GM21576 (cell line): ENCODE results near the gene C10orf143.
A peak's percentile ranks its signal among the peaks of the same experiment; 100 is the strongest.
"Not testable (repeated sequence)": the region's sequence is repeated elsewhere in the genome, so short reads cannot be mapped to it uniquely, and the experiment has no call there.

Source experiments
- ATAC-seq: cut with Tn5 transposase; IDR thresholded peaks from one replicate; pipeline ENCODE4 v1.9.1; 2021; ENCODE audit warnings: mild to moderate bottlenecking, moderate library complexity; ENCODE audit not compliant: unreplicated experiment

Gene C10orf143

GRCh38 chr10:130110246-130111112, at the start of gene C10orf143:
Gene C10orf143 (minus strand): TSS chr10:130110830. CDS start chr10:130110772, 58 bp downstream.
- peak; percentile 80 for ATAC-seq

DNA sequence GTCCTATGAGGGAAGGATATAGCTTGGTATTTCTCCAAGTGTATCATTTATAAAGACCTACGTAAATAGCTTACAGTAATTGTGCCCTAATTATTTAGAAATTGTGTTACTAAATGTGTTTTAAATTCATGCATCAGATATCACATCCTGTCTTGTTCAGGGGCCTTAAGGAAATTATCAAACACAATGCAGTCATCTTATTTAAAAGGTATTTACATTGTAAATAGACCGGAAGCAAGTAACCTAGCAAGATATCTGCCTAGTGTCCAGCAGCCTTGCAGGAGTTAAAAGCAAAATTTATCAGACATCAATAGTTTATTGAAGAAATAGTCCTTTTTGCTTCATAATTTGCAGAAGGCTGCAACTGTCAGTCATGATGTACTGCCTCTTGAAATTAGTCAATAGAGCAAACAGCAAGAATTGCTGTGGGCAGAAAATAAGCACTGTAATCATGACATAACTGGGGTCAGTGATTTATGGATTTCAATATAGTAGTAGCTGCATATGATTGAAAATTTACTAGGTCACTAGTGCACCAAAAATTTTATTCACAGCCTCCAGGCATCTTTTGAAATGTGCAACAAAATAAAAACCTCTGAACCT, 48.7 kb upstream of the C10orf143 start:
- no peak for ATAC-seq

DNA sequence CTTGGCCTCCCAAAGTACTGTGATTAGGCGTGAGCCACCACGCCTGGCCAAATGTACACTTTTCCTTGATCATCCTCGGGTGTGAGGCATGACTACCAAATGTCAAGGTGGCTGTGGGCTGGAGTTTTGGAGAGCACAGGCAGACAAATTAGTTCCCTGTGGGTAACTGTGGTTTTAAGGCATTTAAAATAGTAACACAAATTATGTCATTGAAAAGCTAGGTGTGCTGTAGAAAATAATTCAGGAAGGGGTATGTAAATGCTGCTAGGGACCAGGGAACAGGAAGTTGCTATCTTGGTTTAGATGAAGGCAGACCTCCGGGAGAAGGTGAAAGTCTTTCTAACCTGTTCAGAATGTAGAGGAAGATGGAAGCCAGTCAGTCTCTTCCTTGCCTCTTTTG, 35.4 kb upstream of the C10orf143 start:
- ATAC-seq = no peak

- peak; percentile 87 for ATAC-seq
Observed at GRCh38 chr10:130141878-130142277, 31.2 kb upstream of the C10orf143 start.

DNA sequence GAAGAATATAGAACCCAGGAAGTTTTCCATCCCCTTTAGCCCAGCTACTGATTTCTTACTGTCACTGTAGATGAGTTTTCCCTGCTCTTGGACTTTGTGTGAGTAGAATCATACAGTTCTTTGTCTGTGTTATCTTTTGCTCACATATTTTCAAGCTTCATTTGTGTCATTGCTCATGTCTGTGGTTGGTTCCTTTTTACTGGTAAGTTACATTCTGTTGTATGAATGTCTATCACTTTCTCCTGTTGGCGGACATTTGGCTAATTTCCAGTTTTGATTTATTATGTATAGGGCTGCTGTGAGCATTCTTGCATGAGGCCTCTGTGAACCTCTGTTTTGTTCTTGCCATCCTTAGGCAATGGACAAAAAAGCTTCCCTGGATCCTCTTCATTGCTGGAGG, 30.8 kb upstream of the C10orf143 start:
- peak; percentile 30 for ATAC-seq

- ATAC-seq = no peak
Observed at GRCh38 chr10:130141038-130141437, 30.4 kb upstream of the C10orf143 start.

GRCh38 chr10:130140425-130140824, 29.8 kb upstream of the C10orf143 start:
- ATAC-seq = peak; percentile 19

GRCh38 chr10:130138479-130138866, 27.8 kb upstream of the C10orf143 start:
- no peak for ATAC-seq

DNA sequence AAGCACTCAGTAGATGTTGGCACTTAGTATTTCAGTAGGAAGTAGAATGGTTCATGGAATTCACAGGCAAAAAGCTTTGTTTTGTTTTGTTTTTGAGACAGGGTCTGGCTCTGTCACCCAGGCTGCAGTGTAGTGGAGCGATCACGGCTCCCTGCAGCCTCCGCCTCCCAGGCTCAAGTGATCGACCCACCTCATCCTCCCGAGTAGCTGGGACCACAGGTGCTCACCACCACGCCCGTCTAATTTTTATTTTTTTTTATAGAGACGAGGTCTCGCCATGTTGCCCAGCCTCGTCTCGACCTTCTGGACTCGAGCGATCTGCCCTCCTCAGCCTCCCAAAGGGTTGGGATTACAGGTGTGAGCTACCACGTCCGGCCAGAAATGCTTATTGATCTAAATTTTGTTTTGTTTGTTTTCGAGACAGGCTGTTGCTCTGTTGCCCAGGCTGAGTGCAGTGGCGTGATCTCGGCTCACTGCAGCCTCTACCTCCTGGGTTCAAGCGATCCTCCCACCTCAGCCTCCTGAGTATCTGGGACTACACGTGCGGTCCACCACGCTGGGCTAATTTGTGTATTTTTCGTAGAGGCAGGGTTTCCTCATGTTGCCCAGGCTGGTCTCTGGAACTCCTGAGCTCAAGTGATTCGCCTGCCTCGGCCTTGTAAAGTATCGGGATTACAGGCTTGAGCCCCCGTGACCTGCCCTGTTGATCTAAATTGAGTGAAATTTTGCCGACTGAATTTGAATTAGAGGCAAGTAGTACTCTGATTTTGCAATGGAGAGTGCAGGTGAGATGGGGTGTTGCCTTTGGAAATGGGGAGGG, 27.2 kb upstream of the C10orf143 start:
- no peak for ATAC-seq

DNA sequence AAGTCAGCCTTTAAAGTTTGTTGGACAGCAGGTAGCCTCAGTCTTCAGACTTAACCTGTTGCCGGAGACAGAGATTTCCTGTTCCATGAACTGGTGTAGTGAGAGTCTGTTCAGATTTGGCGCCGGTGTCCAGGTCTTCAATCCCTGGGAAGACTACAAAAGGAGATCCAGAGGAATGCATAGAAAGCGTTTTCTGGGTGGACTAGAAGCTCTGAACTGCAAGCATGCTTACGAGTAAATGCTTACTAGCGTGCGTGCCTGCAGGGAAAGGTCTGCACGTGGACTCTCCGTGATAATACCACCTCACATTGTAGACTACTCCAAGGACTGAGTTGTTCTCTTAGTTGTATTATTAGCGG, 26.4 kb upstream of the C10orf143 start:
- no peak for ATAC-seq

GRCh38 chr10:130136226-130137089, 25.8 kb upstream of the C10orf143 start, which contains the start of gene GLRX3:
Gene GLRX3 (plus strand): TSS chr10:130136391. CDS start chr10:130136421, 30 bp downstream.
- ATAC-seq = peak; percentile 78

DNA sequence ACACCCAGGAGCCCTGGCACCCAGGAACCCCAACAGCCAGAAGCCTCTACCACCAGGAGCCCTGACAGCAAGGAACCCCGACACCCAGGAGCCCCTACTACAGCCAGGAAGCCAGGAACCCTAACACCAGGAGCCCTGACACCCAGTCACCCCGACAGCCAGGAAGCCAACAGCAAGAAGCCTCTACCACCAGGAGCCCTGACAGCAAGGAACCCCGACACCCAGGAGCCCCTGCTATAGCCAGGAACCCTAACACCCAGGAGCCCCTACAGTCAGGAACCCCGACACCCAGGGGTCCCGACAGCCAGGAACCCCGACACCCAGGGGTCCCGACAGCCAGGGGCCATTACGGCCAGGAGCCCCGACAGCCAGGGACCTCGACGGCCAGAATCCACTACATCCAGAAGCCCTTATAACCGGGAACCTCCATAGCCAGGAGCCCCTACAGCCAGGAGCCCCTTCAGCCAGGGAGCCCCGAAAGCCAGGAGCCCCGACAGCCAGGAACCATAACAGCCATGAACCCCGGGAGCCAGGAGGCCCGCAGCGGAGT, 25.1 kb upstream of the C10orf143 start:
- ATAC-seq = peak; percentile 20

DNA sequence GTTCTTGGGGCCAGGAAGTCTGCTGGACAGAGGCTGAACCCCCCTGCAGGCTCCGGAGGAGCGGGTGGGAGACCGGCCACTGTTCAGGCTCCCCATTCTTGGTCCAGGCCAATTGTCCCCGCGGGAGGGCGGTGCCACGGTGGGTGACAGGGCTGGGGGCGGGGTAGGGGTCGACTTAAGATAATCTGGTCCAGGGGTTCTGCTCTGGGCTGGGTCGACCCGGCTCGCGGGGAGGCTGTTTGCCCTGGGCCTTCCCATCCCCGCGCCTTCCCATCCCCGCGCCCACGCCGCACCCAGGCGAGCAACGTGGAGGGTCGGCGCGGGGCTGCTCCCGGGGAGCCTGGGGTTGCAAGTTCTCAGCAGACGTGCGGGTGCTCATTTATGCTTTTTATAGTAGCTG, 18.3 kb upstream of the C10orf143 start:
- ATAC-seq = no peak

- ATAC-seq = no peak
Observed at GRCh38 chr10:130128062-130128781, 17.6 kb upstream of the C10orf143 start.

DNA sequence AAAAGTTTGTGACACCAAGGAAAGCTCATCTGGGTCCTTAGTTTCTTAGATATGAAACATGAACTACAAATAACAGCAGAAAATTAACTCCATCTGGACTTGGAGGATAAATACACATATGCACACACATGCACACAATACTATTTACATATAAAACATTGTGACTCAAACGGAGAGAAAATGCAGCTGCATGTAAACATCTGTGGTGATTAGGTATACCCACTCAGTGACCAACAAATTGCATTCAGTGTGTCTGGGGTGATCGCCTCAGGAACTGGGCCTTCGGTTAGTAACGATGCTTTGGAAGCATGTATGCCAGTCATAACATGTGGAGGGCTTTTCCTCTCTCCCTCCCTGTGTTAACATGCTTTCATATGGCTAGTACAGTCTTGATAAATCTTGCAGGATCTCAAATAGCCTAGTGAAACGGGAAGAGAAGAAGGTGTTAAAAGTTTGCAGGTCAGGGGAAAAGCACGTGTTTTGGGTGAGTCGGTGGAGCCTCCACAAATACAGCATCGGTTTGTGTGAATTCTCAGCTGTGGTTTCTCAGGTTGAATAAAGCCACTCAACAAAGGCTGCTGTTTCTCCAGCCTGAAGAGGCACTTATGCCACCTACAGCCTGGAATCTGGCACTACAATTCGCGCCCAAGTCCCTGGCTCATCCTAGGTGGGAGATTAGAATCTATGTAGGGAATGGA, 16.9 kb upstream of the C10orf143 start:
- peak; percentile 92 for ATAC-seq

GRCh38 chr10:130121486-130122079, 11.0 kb upstream of the C10orf143 start:
- ATAC-seq = no peak

- not testable (repeated sequence) for ATAC-seq
Observed at GRCh38 chr10:130117535-130117934, 6.9 kb upstream of the C10orf143 start.

- not testable (repeated sequence) for ATAC-seq
Observed at GRCh38 chr10:130116942-130117341, 6.3 kb upstream of the C10orf143 start.
